ENCODE results near the gene LGALS7B. TPM values are rescaled to one million over a fixed set of nuclear protein-coding genes. Genes with fewer than 3 reads are reported as not detected.
"Not testable (repeated sequence)": the region's sequence is repeated elsewhere in the genome, so short reads cannot be mapped to it uniquely, and the experiment has no call there.

The LGALS7B gene
- total and polyA plus RNA-seq, 5 donors from 2014 or later: not detected

GRCh38 chr19:38743394-38744297 is 45.4 kb upstream of the LGALS7B start:
- H3K36me3 Mint-ChIP-seq: no peaks in the 10 kb centered on the region
- peaks cover 4% of the 10 kb centered on the region for H3K27me3 Mint-ChIP-seq
- Histone ChIP-seq H3K4me1 (ENCODE audit: control insufficient read depth, insufficient read depth, low read length, poor library complexity, severe bottlenecking) (peaks cover 10% of the 10 kb centered on the region), H3K36me3 (ENCODE audit: control insufficient read depth, insufficient read depth, low read length) (no peaks in the 10 kb centered on the region), H3K9me3 (ENCODE audit: control insufficient read depth in 2 of 2, low read length in 2 of 2) (no peaks in the 10 kb centered on the region), H3K4me3 (ENCODE audit: low read depth, low read length) (no peak overlapping the region), H3K27ac (ENCODE audit: insufficient read depth, low read length, poor library complexity, severe bottlenecking) (no peak overlapping the region), H3K27me3 (ENCODE audit: control insufficient read depth, insufficient read depth, low read length) (no peaks in the 10 kb centered on the region)
- no peak for ATAC-seq (ENCODE audit: low read depth in 2 of 2)
- no peak for DNase-seq
- H3K27ac Mint-ChIP-seq: no peak overlapping the region
- H3K4me1 Mint-ChIP-seq: peaks cover 0 to 15% (median 3%) of the 10 kb centered on the region in 4 donors
- H3K4me3 Mint-ChIP-seq: no peak overlapping the region
- H3K9me3 Mint-ChIP-seq: peaks cover 0 to 2% (median 0%) of the 10 kb centered on the region in 7 donors

GRCh38 chr19:38744298-38744681 is 44.7 kb upstream of the LGALS7B start, which contains the start of gene CAPN12:
CAPN12 (minus strand) TSS chr19:38744474; CDS start chr19:38744165, 309 bp downstream.
- H3K27me3 ChIP-seq (ENCODE audit: control insufficient read depth, insufficient read depth, low read length): no peaks in the 10 kb centered on the region
- peaks cover 10% of the 10 kb centered on the region for H3K4me1 ChIP-seq (ENCODE audit: control insufficient read depth, insufficient read depth, low read length, poor library complexity, severe bottlenecking)
- no peak within 1 kb of the TSS for H3K27ac ChIP-seq (ENCODE audit: insufficient read depth, low read length, poor library complexity, severe bottlenecking)
- no peak within 1 kb of the TSS for H3K4me3 ChIP-seq (ENCODE audit: low read depth, low read length)
- H3K4me3 Mint-ChIP-seq: no peak within 1 kb of the TSS
- ATAC-seq (ENCODE audit: low read depth in 2 of 2) (no peak), DNase-seq (no peak)
- peaks cover 9% of the 10 kb centered on the region for H3K27me3 Mint-ChIP-seq
- H3K36me3 ChIP-seq (ENCODE audit: control insufficient read depth, insufficient read depth, low read length): no peaks in the 10 kb centered on the region
- peak within 1 kb of the TSS in 1 of 3 donors; percentile 48 for H3K27ac Mint-ChIP-seq
- peaks cover 0 to 2% (median 0%) of the 10 kb centered on the region in 7 donors for H3K9me3 Mint-ChIP-seq
- no peaks in the 10 kb centered on the region for H3K36me3 Mint-ChIP-seq
- H3K4me1 Mint-ChIP-seq: peaks cover 0 to 9% (median 3%) of the 10 kb centered on the region in 4 donors
- H3K9me3 ChIP-seq (ENCODE audit: control insufficient read depth in 2 of 2, low read length in 2 of 2): no peaks in the 10 kb centered on the region

GRCh38 chr19:38744874-38745273 is 44.1 kb upstream of the LGALS7B start:
- Mint-ChIP-seq H3K27ac (peak overlapping the region in 1 of 3 donors; percentile 48), H3K9me3 (peaks cover 0 to 2% (median 0%) of the 10 kb centered on the region in 7 donors)
- no peak for ATAC-seq (ENCODE audit: low read depth in 2 of 2)

GRCh38 chr19:38745316-38745715 is 43.7 kb upstream of the LGALS7B start:
- H3K9me3 ChIP-seq (ENCODE audit: control insufficient read depth in 2 of 2, low read length in 2 of 2): no peaks in the 10 kb centered on the region
- ATAC-seq (ENCODE audit: low read depth in 2 of 2) (no peak), DNase-seq (no peak)
- H3K27me3 Mint-ChIP-seq: peaks cover 16% of the 10 kb centered on the region
- H3K36me3 ChIP-seq (ENCODE audit: control insufficient read depth, insufficient read depth, low read length): no peaks in the 10 kb centered on the region
- H3K27ac ChIP-seq (ENCODE audit: insufficient read depth, low read length, poor library complexity, severe bottlenecking): no peak overlapping the region
- no peaks in the 10 kb centered on the region for H3K36me3 Mint-ChIP-seq
- H3K4me3 Mint-ChIP-seq: no peak overlapping the region
- H3K4me1 ChIP-seq (ENCODE audit: control insufficient read depth, insufficient read depth, low read length, poor library complexity, severe bottlenecking): peaks cover under 1% of the 10 kb centered on the region
- no peak overlapping the region for H3K4me3 ChIP-seq (ENCODE audit: low read depth, low read length)
- H3K9me3 Mint-ChIP-seq: peaks cover 0 to 2% (median 0%) of the 10 kb centered on the region in 7 donors
- H3K27me3 ChIP-seq (ENCODE audit: control insufficient read depth, insufficient read depth, low read length): no peaks in the 10 kb centered on the region
- H3K27ac Mint-ChIP-seq: peak overlapping the region in 1 of 3 donors; percentile 48
- peaks cover 0 to 4% (median 0%) of the 10 kb centered on the region in 4 donors for H3K4me1 Mint-ChIP-seq

More at GRCh38 chr19:38744874-38745273, 44.1 kb upstream of the LGALS7B start:
- H3K4me1 Mint-ChIP-seq: peaks cover 0 to 4% (median under 1%) of the 10 kb centered on the region in 4 donors
- H3K4me3 Mint-ChIP-seq: no peak overlapping the region
- H3K27me3 ChIP-seq (ENCODE audit: control insufficient read depth, insufficient read depth, low read length): no peaks in the 10 kb centered on the region
- H3K9me3 ChIP-seq (ENCODE audit: control insufficient read depth in 2 of 2, low read length in 2 of 2): no peaks in the 10 kb centered on the region
- no peaks in the 10 kb centered on the region for H3K36me3 Mint-ChIP-seq
- peaks cover 5% of the 10 kb centered on the region for H3K4me1 ChIP-seq (ENCODE audit: control insufficient read depth, insufficient read depth, low read length, poor library complexity, severe bottlenecking)
- no peak overlapping the region for H3K27ac ChIP-seq (ENCODE audit: insufficient read depth, low read length, poor library complexity, severe bottlenecking)
- no peaks in the 10 kb centered on the region for H3K36me3 ChIP-seq (ENCODE audit: control insufficient read depth, insufficient read depth, low read length)
- no peak for DNase-seq
- H3K27me3 Mint-ChIP-seq: peaks cover 15% of the 10 kb centered on the region
- no peak overlapping the region for H3K4me3 ChIP-seq (ENCODE audit: low read depth, low read length)

GRCh38 chr19:38753783-38754182 is 35.2 kb upstream of the LGALS7B start:
- H3K9me3 Mint-ChIP-seq; DNase-seq; H3K27ac ChIP-seq (ENCODE audit: insufficient read depth, low read length, poor library complexity, severe bottlenecking); H3K4me3 ChIP-seq (ENCODE audit: low read depth, low read length); ATAC-seq (ENCODE audit: low read depth in 2 of 2); H3K4me1 ChIP-seq (ENCODE audit: control insufficient read depth, insufficient read depth, low read length, poor library complexity, severe bottlenecking); H3K36me3 Mint-ChIP-seq; H3K27ac Mint-ChIP-seq; H3K4me1 Mint-ChIP-seq; H3K36me3 ChIP-seq (ENCODE audit: control insufficient read depth, insufficient read depth, low read length); H3K9me3 ChIP-seq (ENCODE audit: control insufficient read depth in 2 of 2, low read length in 2 of 2); H3K4me3 Mint-ChIP-seq; H3K27me3 ChIP-seq (ENCODE audit: control insufficient read depth, insufficient read depth, low read length): not testable (repeated sequence)
- peaks cover 22% of the 10 kb centered on the region for H3K27me3 Mint-ChIP-seq

GRCh38 chr19:38754196-38754595 is 34.8 kb upstream of the LGALS7B start:
- not testable (repeated sequence) for H3K9me3 ChIP-seq (ENCODE audit: control insufficient read depth in 2 of 2, low read length in 2 of 2); ATAC-seq (ENCODE audit: low read depth in 2 of 2); DNase-seq; H3K4me1 ChIP-seq (ENCODE audit: control insufficient read depth, insufficient read depth, low read length, poor library complexity, severe bottlenecking); H3K4me1 Mint-ChIP-seq; H3K27ac ChIP-seq (ENCODE audit: insufficient read depth, low read length, poor library complexity, severe bottlenecking); H3K4me3 Mint-ChIP-seq; H3K36me3 Mint-ChIP-seq; H3K27me3 ChIP-seq (ENCODE audit: control insufficient read depth, insufficient read depth, low read length); H3K27ac Mint-ChIP-seq; H3K4me3 ChIP-seq (ENCODE audit: low read depth, low read length); H3K9me3 Mint-ChIP-seq; H3K36me3 ChIP-seq (ENCODE audit: control insufficient read depth, insufficient read depth, low read length)
- H3K27me3 Mint-ChIP-seq: peaks cover 18% of the 10 kb centered on the region

GRCh38 chr19:38759590-38760003 is 29.4 kb upstream of the LGALS7B start:
- Mint-ChIP-seq H3K36me3 (no peaks in the 10 kb centered on the region), H3K9me3 (peaks cover 0 to 2% (median 0%) of the 10 kb centered on the region in 7 donors), H3K27me3 (peaks cover 7% of the 10 kb centered on the region), H3K4me1 (peaks cover 0 to 6% (median 2%) of the 10 kb centered on the region in 4 donors), H3K27ac (no peak overlapping the region), H3K4me3 (no peak overlapping the region)
- H3K27me3 ChIP-seq (ENCODE audit: control insufficient read depth, insufficient read depth, low read length): no peaks in the 10 kb centered on the region
- DNase-seq (no peak), ATAC-seq (ENCODE audit: low read depth in 2 of 2) (no peak)
- H3K4me1 ChIP-seq (ENCODE audit: control insufficient read depth, insufficient read depth, low read length, poor library complexity, severe bottlenecking): no peaks in the 10 kb centered on the region
- H3K27ac ChIP-seq (ENCODE audit: insufficient read depth, low read length, poor library complexity, severe bottlenecking): no peak overlapping the region
- H3K36me3 ChIP-seq (ENCODE audit: control insufficient read depth, insufficient read depth, low read length): no peaks in the 10 kb centered on the region
- H3K9me3 ChIP-seq (ENCODE audit: control insufficient read depth in 2 of 2, low read length in 2 of 2): no peaks in the 10 kb centered on the region
- no peak overlapping the region for H3K4me3 ChIP-seq (ENCODE audit: low read depth, low read length)

Measured in CD4-positive, CD25-positive, alpha-beta regulatory T cell (primary cell).